ENCODE data around the gene RAET1G. TPM values are rescaled to one million over a fixed set of nuclear protein-coding genes. Genes with fewer than 3 reads are reported as not detected.

The RAET1G gene
- total and polyA plus RNA-seq, 2 of the 13 experiments (the other 11 are each of a cell fraction or from before 2014, with no cell fraction given), result not detected

DNA sequence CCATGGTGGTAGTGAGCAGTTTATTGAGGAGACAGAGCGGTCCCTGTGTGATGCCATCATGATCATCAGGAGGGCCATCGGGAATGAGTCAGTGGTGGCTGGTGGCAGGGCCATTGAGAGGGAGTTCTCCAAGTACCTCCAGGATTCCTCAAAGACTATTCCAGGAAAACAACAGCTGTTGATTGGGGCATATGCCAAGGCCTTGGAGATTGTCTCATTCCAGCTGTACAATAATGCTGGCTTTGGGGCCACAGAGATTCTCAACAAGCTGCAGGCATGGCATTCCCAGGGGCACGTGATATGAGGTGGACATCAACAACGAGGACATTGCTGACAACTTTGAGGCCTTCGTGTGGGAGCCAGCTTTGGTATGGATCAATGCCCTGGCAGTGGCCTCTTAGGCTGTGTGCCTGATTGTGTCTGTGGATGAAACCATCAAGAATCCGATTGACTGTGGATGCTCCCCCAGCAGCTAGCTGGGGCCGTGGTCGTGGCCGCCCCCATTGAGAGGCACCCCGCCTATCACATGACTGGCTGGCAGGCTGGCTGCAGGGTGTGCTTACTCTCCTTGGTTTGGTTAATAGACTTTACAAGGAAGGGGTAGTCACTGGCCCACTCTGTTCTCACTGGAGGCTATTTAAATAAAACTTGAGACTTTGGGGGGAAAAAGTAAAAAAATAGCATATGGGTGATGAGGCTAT lies 41.7 kb downstream of the RAET1G start (continued):
- no peak for TF ChIP-seq ZNF318 (CRISPR knock-in tag; IDR thresholded peaks at IDR 0.05)
- TF ChIP-seq RERE (CRISPR knock-in tag; IDR thresholded peaks at IDR 0.05; ENCODE audit: low read depth), result no peak
- no peak for TF ChIP-seq MYNN (CRISPR knock-in tag; IDR thresholded peaks at IDR 0.05; ENCODE audit: low read depth)
- no peak for TF ChIP-seq RFX1 (IDR thresholded peaks at IDR 0.05)
